ENCODE data around the gene CIRBP.

DNA sequence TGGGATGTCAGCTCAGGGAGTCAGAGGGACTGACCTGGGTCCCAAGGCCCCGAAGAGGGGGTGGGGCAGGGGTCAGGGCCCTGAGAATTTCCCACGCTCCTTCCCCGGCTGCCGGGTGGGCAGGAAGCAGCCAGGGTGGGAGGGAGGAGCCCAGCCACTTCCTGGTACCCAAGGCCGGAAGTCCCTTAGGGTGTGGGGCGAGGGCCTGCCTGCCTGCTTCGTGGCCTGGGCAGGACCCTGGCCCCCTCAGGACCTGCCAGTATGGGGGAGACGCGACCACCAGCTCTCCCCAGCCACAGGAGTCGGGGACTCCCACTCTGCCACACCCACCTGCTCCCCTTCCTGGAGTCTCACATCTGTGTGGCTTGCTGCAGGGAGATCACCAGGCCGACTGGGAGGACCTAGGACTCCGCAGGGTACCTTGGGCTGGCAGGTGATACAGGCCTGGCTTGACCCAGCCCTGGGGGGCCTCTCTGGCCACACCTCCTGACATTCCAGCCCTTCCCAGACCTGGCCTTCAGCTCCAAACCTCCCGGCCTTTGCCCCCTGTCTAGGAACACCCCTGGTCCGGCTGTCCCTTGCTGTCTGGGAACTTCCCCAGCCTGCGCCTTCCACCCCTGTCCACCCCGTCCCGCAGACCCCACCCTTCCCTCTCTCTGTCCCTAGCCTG lies 9.8 kb upstream of the CIRBP start:
- no peak for TF ChIP-seq EZH2 (IDR thresholded peaks at IDR 0.05; ENCODE audit: insufficient read depth, low read length)
- TF ChIP-seq, protein P1, sequence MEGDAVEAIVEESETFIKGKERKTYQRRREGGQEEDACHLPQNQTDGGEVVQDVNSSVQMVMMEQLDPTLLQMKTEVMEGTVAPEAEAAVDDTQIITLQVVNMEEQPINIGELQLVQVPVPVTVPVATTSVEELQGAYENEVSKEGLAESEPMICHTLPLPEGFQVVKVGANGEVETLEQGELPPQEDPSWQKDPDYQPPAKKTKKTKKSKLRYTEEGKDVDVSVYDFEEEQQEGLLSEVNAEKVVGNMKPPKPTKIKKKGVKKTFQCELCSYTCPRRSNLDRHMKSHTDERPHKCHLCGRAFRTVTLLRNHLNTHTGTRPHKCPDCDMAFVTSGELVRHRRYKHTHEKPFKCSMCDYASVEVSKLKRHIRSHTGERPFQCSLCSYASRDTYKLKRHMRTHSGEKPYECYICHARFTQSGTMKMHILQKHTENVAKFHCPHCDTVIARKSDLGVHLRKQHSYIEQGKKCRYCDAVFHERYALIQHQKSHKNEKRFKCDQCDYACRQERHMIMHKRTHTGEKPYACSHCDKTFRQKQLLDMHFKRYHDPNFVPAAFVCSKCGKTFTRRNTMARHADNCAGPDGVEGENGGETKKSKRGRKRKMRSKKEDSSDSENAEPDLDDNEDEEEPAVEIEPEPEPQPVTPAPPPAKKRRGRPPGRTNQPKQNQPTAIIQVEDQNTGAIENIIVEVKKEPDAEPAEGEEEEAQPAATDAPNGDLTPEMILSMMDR (IDR thresholded peaks at IDR 0.05; ENCODE audit: insufficient read depth, low read depth, low read length), result no peak

All from astrocyte (in vitro differentiated cells and primary cell).